OCI-LY3 (cell line): Measurements from ENCODE around the gene ADD1.
"Not testable (repeated sequence)": the region's sequence is repeated elsewhere in the genome, so short reads cannot be mapped to it uniquely, and the experiment has no call there.

Experiments used
- H2AFZ ChIP-seq: fragments of 200-600, 300-600 bp; shearing (Covaris generic); 2 replicates; pipeline ENCODE4 v1.6.0; 2014; ENCODE audit warnings: antibody characterized with exemption, low read depth, low read length
- H3K27ac ChIP-seq: fragments of 200-600, 300-600 bp; sonication (generic); 2 replicates; pipeline ENCODE4 v1.5.1; 2014; ENCODE audit warnings: mild to moderate bottlenecking, low read length, moderate library complexity, mixed read lengths
- H3K27me3 ChIP-seq: fragments of 200-600, 300-600 bp; sonication (generic); 2 replicates; pipeline ENCODE4 v1.6.1; 2014; ENCODE audit warnings: low read depth, low read length, mixed read lengths
- H3K36me3 ChIP-seq: fragments of 200-600, 300-600 bp; sonication (generic); replicated peaks from 2 replicates; pipeline ENCODE3; 2014; ENCODE audit warnings: low read depth, low read length, mixed read lengths
- H3K4me1 ChIP-seq: fragments of 300-600, 200-600 bp; sonication (generic); 2 replicates; pipeline ENCODE4 v1.6.1; 2014; ENCODE audit warnings: low read length, mixed read lengths
- H3K4me2 ChIP-seq: fragments of 200-600, 300-600 bp; sonication (generic); 2 replicates; pipeline ENCODE4 v1.6.1; 2014; ENCODE audit warnings: low read length, mixed read lengths
- H3K4me3 ChIP-seq: fragments of 300-600, 200-600 bp; sonication (generic); 2 replicates; pipeline ENCODE4 v1.5.1; 2014; ENCODE audit warnings: antibody characterized with exemption, mild to moderate bottlenecking, low read length, moderate library complexity
- H3K79me2 ChIP-seq: fragments of 300-600, 200-600 bp; shearing (Covaris generic); 2 replicates; pipeline ENCODE4 v1.6.1; 2014; ENCODE audit warnings: mild to moderate bottlenecking, low read length, mixed read lengths
- H3K9ac ChIP-seq: fragments of 300-600, 200-600 bp; shearing (Covaris generic); 2 replicates; pipeline ENCODE4 v1.6.0; 2014; ENCODE audit warnings: mild to moderate bottlenecking, low read length, moderate library complexity
- H3K9me3 ChIP-seq: fragments of 200-600, 300-600 bp; shearing (Covaris generic); 2 replicates; pipeline ENCODE4 v1.6.1; 2014; ENCODE audit warnings: low read length, mixed read lengths; ENCODE audit not compliant: insufficient read depth
- H4K20me1 ChIP-seq: fragments of 200-600, 300-600 bp; sonication (generic); 2 replicates; pipeline ENCODE4 v1.6.1; 2016; ENCODE audit warnings: low read length, mixed read lengths; ENCODE audit not compliant: insufficient read depth
- EZH2phosphoT487 ChIP-seq: fragments of 200-600 bp; shearing (Covaris generic); IDR thresholded peaks from 2 replicates; pipeline ENCODE4 v1.6.1; 2018; ENCODE audit warnings: antibody characterized with exemption, mixed run types, low read depth
- TF ChIP-seq, protein P1 (sequence below): fragments of 200-600, 300-600 bp; sonication (generic); IDR thresholded peaks from 2 replicates; pipeline ENCODE4 v1.5.1; 2014; ENCODE audit warnings: antibody characterized with exemption, low read length, low read depth

Gene ADD1

GRCh38 chr4:2944586-2945526, 101.2 kb downstream of the ADD1 start:
- TF ChIP-seq EZH2phosphoT487: no peak
- TF ChIP-seq, protein P1, sequence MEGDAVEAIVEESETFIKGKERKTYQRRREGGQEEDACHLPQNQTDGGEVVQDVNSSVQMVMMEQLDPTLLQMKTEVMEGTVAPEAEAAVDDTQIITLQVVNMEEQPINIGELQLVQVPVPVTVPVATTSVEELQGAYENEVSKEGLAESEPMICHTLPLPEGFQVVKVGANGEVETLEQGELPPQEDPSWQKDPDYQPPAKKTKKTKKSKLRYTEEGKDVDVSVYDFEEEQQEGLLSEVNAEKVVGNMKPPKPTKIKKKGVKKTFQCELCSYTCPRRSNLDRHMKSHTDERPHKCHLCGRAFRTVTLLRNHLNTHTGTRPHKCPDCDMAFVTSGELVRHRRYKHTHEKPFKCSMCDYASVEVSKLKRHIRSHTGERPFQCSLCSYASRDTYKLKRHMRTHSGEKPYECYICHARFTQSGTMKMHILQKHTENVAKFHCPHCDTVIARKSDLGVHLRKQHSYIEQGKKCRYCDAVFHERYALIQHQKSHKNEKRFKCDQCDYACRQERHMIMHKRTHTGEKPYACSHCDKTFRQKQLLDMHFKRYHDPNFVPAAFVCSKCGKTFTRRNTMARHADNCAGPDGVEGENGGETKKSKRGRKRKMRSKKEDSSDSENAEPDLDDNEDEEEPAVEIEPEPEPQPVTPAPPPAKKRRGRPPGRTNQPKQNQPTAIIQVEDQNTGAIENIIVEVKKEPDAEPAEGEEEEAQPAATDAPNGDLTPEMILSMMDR: no peak
- Histone ChIP-seq H3K9me3 (no peaks in the 10 kb centered on the region), H3K79me2 (peaks cover 11% of the 10 kb centered on the region; the same call in 1 of the 2 replicates), H3K4me2 (no peak overlapping the region), H2AFZ (no peak overlapping the region), H3K4me1 (no peaks in the 10 kb centered on the region), H3K27ac (no peak overlapping the region), H3K9ac (no peak overlapping the region), H3K4me3 (no peak overlapping the region), H4K20me1 (peaks cover 8% of the 10 kb centered on the region), H3K36me3 (peaks cover 83% of the 10 kb centered on the region), H3K27me3 (no peaks in the 10 kb centered on the region)

- not testable (repeated sequence) for H4K20me1 ChIP-seq, H3K27ac ChIP-seq, H3K4me1 ChIP-seq, H3K4me3 ChIP-seq, H2AFZ ChIP-seq, H3K4me2 ChIP-seq, H3K27me3 ChIP-seq, H3K9me3 ChIP-seq, H3K9ac ChIP-seq
- H3K36me3 ChIP-seq: peaks cover 80% of the 10 kb centered on the region
- H3K79me2 ChIP-seq: peaks cover 14% of the 10 kb centered on the region; the same call in 1 of the 2 replicates
Measured at GRCh38 chr4:2945619-2946604, 102.3 kb downstream of the ADD1 start.

GRCh38 chr4:2946812-2947600, 103.4 kb downstream of the ADD1 start:
- Histone ChIP-seq H3K4me1 (no peaks in the 10 kb centered on the region), H3K4me2 (no peak overlapping the region), H3K36me3 (peaks cover 75% of the 10 kb centered on the region), H3K27ac (no peak overlapping the region), H3K79me2 (peaks cover 14% of the 10 kb centered on the region; the same call in 1 of the 2 replicates), H4K20me1 (peaks cover 2% of the 10 kb centered on the region), H3K4me3 (no peak overlapping the region), H3K27me3 (no peaks in the 10 kb centered on the region), H3K9ac (no peak overlapping the region), H3K9me3 (no peaks in the 10 kb centered on the region), H2AFZ (no peak overlapping the region)
- TF ChIP-seq EZH2phosphoT487: no peak
- TF ChIP-seq, protein P1: no peak

- Histone ChIP-seq H3K9ac (no peak overlapping the region), H3K27ac (no peak overlapping the region), H3K27me3 (no peaks in the 10 kb centered on the region), H3K4me3 (no peak overlapping the region), H3K79me2 (peaks cover 14% of the 10 kb centered on the region; the same call in 1 of the 2 replicates), H4K20me1 (peaks cover 2% of the 10 kb centered on the region), H3K4me2 (no peak overlapping the region), H3K36me3 (peaks cover 68% of the 10 kb centered on the region), H3K9me3 (no peaks in the 10 kb centered on the region), H2AFZ (no peak overlapping the region), H3K4me1 (no peaks in the 10 kb centered on the region)
- TF ChIP-seq EZH2phosphoT487: no peak
- TF ChIP-seq, protein P1: no peak
Measured at GRCh38 chr4:2947926-2948325, 104.3 kb downstream of the ADD1 start.
